GM21515 (cell line): ENCODE data around the gene MEIOB.

Experiments
- ATAC-seq: cut with Tn5 transposase; IDR thresholded peaks from one replicate; pipeline ENCODE4 v1.9.1; 2021; ENCODE audit not compliant: unreplicated experiment

Gene MEIOB

DNA sequence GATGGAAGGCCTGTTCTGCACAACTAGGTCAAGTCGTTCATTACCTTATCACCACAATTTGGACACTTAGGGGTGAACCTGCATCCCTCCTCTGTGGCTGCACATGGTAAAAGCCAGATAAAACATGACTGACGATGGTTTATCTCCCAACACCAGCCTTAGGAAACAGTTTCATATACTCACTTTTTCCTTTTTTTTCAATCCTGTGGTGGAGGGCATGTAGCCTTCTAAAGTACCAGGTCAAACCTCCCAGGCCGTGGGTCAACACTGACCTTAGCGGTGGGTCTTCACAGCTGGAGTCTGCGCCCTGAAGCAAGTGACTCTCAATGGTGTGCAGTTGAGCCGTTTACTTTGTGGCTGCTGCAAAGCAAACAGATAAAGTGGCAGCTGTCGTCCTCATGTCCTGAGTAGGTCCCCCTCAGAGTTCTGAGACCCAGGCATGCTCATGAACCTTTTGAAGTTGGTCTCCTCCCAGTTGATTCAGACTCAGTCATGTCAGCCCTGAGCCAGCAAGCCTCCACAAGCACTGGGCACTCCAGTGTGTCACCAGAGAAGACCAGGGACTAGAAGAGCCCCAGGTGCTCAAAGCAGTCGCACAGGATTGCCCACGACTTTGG lies 39.0 kb downstream of the MEIOB start:
- no peak for ATAC-seq

DNA sequence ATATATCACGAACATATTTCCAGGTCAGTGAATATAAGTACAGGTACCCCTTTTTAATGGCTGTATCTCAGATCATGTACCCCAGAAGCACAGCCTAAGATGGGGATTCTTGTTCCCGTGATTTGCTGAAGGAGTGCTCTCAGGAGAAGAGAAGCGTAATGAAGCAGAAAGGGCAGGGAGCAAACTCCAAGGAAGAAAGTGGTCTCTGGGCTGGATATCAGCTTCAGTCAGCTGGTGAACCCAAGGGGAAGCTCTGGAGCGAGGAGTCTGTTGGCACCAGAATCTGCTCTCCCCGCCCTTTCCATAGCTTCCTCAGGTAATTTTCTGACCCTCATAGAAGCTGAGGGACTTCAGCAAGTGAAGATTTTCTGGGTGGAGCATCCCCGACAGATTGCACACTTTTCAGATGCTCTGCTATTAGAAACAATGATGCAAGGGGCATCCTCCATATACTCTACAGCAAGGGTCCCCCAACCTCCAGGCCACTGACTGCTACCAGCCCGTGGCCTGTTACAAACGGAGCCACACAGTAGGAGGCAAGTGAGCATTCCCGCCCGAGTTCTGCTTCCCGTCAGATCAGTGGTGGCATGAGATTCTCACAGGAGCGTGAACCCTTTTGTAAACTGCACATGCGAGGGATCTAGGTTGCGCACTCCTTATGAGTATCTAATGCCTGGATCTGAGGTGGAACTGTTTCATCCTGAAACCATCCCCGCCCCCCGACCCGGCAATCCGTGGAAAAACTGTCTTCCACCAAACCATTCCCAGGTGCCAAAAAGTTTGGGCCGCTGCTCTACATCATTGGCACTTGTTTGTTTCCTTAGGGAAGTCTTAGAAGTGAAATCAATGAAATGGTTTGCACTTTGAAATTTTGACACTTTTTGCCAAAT lies 40.5 kb downstream of the MEIOB start:
- no peak for ATAC-seq

GRCh38 chr16:1830213-1830612 lies 41.8 kb downstream of the MEIOB start:
- ATAC-seq, result no peak

- no peak for ATAC-seq
Observed at GRCh38 chr16:1828645-1829410, 43.1 kb downstream of the MEIOB start.

DNA sequence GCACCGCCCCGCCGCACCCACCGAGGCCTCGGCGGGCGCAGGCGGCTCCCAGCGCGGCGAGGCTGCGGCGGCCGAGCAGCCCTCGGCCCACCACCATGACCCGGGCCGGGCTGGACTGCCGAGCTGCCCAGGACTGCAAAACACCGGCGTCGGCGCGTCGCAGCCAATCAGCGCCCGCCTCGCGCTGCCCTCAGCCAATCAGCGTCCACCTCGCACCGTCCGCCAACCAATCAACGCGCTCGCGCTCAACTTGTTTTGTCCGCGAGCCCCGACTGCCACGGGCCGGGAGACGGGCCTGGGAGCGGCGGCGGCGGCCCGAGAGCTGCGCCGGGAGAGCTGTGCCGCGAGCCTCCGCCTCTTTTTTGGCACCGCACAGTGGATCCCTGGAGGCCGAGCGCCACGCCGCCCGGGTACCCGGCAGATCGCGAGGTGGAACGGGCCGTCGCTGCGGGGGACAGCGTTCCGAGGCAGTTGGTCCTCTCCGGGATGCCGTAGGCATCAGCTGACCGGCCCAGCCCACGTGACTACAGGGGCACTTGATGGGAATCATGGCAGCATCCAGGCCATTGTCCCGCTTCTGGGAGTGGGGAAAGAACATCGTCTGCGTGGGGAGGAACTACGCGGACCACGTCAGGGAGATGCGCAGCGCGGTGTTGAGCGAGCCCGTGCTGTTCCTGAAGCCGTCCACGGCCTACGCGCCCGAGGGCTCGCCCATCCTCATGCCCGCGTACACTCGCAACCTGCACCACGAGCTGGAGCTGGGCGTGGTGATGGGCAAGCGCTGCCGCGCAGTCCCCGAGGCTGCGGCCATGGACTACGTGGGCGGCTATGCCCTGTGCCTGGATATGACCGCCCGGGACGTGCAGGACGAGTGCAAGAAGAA lies 45.0 kb downstream of the MEIOB start, which contains the start of the genes FAHD1 and HAGH:
FAHD1 (plus strand) TSS at position 516 of the 883 bp plus-strand sequence; CDS start at position 549, 33 bp downstream.
HAGH (minus strand) TSS at position 135 of the 883 bp plus-strand sequence; CDS start at position 97, 38 bp downstream.
- peak; percentile 73 for ATAC-seq

GRCh38 chr16:1825864-1826690 lies 45.9 kb downstream of the MEIOB start:
- ATAC-seq, result peak; percentile 47

DNA sequence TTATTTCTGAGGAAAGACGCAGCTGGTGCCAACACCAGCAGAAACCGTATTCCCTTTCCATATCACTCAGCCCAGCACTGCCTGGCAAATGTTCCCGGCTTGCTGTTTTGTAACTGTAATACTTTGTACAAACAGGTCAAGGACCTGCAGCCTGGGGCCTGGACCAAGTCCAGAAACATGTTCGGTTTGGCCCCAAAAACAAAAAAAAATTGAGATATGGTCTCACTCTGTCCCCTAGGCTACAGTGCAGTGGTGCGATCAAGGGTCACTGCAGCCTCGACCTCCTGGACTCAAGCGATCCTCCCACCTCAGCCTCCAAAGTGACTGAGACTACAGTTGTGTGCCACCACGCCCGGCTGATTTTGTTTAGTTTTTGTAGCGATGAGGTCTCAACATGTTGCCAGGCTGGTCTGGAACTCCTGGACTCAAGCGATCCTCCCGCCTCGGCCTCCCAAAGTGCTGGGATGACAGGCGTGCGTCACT lies 46.5 kb downstream of the MEIOB start:
- no peak for ATAC-seq

DNA sequence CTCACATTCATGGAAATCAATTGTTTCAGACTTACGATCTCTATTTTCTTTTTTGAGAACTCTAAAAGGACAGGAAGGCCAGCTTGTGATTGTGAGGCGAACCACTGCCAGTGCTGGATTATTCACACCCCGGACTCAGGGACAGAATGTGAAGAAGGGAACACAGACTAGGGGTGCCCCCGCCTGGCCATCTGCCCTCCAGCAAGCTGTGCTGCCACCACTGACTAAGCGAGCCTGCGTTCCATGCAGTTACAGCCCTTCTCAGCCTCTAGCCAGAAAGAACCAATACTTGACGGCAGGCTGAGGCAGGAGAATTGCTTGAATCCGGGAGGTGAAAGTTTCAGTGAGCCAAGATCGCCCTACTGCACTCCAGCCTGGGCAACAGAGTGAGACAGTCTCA lies 48.1 kb downstream of the MEIOB start:
- no peak for ATAC-seq

GRCh38 chr16:1822801-1823200 lies 49.2 kb downstream of the MEIOB start:
- no peak for ATAC-seq

DNA sequence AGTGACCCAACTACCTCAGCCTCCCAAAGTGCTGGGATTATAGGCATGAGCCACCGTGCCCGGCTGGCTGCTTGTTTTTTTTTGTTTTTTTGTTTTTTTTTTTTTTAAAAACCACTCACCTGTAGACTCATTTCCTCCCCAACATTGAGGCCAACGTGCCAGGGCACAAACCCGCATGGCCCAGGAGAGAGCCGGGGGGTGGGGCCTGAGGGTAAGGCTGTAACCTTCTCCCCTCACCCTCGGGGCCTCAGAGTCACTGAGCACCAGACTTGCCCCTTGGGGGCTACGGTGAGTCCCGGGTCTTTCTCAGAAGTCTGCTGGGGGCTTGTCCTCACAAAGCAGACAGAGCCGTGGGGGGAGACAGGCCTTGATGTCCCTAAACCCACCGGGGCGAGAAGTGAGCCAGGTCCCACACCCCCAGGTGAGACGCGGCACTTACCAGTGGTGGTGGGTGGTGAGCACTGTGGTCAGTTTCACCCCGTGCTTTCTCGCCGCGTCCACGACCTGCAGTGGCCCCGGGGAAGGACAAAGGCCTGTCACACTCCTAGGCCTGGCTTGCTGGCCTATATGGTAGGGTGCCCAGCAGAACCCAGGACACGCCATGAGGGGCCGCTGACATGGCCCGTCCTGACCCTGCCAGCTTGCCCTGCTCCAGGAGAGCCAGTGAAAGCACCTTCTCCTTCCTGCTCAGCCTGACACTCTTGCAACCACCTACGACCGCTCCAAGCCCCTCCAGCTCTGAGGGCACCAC lies 49.9 kb downstream of the MEIOB start:
- no peak for ATAC-seq

DNA sequence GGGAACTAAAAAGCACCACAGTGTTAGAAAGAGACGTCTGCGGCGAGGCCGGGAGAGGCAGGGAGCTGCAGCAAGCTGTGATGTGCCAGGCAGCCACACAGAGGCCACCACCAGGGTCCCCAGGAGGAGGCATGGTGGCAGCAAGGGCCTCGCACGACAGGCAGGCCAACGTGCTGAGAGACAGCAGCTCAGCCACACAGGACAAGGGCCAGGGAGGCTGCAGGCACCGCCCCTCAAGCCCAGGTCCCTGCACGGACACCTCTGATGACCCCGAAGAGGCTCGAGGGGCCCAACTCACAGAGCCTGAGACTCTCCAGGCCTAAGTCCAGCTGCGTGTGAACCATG lies 51.0 kb downstream of the MEIOB start:
- no peak for ATAC-seq

GRCh38 chr16:1820096-1820945 lies 51.6 kb downstream of the MEIOB start:
- no peak for ATAC-seq

- no peak for ATAC-seq
Observed at GRCh38 chr16:1819611-1820010, 52.4 kb downstream of the MEIOB start.

DNA sequence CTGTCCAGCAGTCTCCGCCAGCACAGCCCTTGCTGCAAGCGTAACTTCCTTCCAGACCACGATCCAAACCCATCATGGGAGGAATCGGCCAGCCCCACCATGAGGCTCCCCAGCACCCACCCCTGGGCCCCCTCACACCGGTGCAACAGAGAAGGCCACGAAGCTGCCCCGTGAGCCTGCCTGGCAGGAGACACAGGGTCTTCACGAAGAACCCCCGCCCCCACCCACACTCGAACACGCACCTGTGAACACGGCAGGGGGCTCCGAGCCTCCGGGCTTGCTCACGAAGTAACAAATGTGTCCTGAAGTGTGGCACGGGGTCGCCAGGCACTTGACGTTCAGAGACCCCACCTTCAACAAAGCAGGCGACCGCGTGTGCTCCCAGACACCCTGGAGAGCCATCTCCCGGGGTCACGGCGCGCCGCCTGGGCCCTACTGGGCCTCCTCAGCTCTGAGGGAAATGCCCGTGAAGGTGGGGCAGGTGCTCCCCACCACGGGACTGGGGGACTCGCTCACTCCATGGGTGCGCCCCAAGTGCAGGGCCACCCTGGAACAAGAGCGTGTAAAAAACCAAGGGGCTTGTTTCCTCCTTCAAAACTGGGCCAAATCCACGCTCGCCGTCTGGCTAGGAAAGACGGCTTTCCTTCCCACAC lies 53.0 kb downstream of the MEIOB start:
- ATAC-seq, result no peak

GRCh38 chr16:1818204-1818872 lies 53.6 kb downstream of the MEIOB start:
- ATAC-seq, result no peak

DNA sequence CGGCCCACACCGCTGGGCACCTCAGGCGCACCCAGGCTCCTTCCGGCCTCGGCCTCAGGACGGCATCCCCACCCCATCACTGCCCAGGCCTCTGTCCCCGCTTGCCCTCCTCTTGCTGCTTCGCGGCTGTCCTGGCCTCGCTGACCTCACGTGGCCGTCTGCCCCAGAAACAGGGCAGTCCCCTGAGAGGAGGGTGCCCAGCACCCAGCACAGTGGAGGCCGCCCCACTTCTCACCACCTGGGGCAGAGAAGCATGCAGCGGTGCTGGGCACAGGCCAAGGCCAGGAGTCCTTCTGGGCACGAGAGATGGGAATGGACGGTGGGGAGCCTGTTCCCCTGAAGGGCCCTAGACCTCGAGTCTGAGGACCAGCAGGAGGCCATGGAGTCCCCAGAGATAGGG lies 54.2 kb downstream of the MEIOB start:
- no peak for ATAC-seq

- ATAC-seq, result no peak
Observed at GRCh38 chr16:1817276-1817589, 54.7 kb downstream of the MEIOB start.
